ENCODE measurements around the gene SUMO4. TPM values are rescaled to one million over a fixed set of nuclear protein-coding genes. Genes with fewer than 3 reads are reported as not detected.

SUMO4 gene
- total and polyA plus RNA-seq, 9 of the 15 experiments (the other 6 are each of a cell fraction or from before 2014, with no cell fraction given): 0.20 to 1.9 (median 0.50) TPM; not detected in 2

DNA sequence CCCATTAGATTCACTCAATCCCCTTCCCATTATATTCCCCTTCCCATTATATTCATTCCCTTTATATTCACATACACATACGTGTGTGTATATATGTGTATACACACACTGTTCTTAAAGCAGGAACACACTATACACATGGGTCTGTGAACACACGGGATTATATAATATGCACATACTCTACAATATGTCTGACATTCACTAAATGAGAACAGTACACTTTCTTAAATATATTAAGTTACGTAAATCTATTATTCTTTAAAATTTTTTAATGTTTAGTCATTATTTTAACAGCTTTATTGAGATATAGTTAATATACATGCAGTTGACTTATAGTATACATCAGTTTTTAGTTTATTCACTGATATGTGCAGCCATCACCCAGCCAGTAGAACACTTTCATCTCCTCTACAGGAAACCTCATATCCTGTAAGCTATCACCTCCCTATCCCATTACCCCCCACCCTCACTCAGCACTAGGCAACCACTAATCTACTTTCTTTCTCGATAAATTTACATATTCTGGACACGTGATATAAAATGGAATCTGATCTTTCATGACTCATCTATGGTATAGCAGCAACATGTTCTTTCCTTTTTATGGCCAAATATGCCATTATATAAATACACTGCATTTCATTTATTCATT lies 13.9 kb upstream of the SUMO4 start (continued):
- TF ChIP-seq, protein P1, sequence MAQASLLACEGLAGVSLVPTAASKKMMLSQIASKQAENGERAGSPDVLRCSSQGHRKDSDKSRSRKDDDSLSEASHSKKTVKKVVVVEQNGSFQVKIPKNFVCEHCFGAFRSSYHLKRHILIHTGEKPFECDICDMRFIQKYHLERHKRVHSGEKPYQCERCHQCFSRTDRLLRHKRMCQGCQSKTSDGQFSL (CRISPR knock-in tag; IDR thresholded peaks at IDR 0.05): peak; percentile 38; the same call in 1 of the 2 replicates
- TF ChIP-seq, protein P1 (tag; IDR thresholded peaks at IDR 0.05): no peak
- TF ChIP-seq, protein P2, sequence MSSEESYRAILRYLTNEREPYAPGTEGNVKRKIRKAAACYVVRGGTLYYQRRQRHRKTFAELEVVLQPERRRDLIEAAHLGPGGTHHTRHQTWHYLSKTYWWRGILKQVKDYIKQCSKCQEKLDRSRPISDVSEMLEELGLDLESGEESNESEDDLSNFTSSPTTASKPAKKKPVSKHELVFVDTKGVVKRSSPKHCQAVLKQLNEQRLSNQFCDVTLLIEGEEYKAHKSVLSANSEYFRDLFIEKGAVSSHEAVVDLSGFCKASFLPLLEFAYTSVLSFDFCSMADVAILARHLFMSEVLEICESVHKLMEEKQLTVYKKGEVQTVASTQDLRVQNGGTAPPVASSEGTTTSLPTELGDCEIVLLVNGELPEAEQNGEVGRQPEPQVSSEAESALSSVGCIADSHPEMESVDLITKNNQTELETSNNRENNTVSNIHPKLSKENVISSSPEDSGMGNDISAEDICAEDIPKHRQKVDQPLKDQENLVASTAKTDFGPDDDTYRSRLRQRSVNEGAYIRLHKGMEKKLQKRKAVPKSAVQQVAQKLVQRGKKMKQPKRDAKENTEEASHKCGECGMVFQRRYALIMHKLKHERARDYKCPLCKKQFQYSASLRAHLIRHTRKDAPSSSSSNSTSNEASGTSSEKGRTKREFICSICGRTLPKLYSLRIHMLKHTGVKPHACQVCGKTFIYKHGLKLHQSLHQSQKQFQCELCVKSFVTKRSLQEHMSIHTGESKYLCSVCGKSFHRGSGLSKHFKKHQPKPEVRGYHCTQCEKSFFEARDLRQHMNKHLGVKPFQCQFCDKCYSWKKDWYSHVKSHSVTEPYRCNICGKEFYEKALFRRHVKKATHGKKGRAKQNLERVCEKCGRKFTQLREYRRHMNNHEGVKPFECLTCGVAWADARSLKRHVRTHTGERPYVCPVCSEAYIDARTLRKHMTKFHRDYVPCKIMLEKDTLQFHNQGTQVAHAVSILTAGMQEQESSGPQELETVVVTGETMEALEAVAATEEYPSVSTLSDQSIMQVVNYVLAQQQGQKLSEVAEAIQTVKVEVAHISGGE (CRISPR knock-in tag; IDR thresholded peaks at IDR 0.05): 0 out of 6 replicates have a peak, but pooled peaks of 1 of the 3 experiments have one; percentile 42
- no peak for TF ChIP-seq ZNF316 (IDR thresholded peaks at IDR 0.05)
- TF ChIP-seq, protein P3, sequence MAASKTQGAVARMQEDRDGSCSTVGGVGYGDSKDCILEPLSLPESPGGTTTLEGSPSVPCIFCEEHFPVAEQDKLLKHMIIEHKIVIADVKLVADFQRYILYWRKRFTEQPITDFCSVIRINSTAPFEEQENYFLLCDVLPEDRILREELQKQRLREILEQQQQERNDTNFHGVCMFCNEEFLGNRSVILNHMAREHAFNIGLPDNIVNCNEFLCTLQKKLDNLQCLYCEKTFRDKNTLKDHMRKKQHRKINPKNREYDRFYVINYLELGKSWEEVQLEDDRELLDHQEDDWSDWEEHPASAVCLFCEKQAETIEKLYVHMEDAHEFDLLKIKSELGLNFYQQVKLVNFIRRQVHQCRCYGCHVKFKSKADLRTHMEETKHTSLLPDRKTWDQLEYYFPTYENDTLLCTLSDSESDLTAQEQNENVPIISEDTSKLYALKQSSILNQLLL (CRISPR knock-in tag; IDR thresholded peaks at IDR 0.05; ENCODE audit: borderline replicate concordance): peak; percentile 96
- TF ChIP-seq CBX1 (IDR thresholded peaks at IDR 0.05; ENCODE audit: low read depth): no peak
- no peak for TF ChIP-seq ZNF584 (CRISPR knock-in tag; IDR thresholded peaks at IDR 0.05; ENCODE audit: low read depth)
- TF ChIP-seq PHF21A (IDR thresholded peaks at IDR 0.05; ENCODE audit: borderline replicate concordance, low read depth): no peak
- TF ChIP-seq ZNF140 (CRISPR knock-in tag; IDR thresholded peaks at IDR 0.05): 0 out of 2 replicates have a peak, but pooled peaks have one; percentile 62
- TF ChIP-seq TOE1 (IDR thresholded peaks at IDR 0.05; ENCODE audit: borderline replicate concordance): no peak
- no peak for TF ChIP-seq TOE1 (CRISPR knock-in tag; IDR thresholded peaks at IDR 0.05; ENCODE audit: borderline replicate concordance, low read depth)
- no peak for TF ChIP-seq STAG1 (CRISPR knock-in tag; IDR thresholded peaks at IDR 0.05; ENCODE audit: borderline replicate concordance)
- TF ChIP-seq ZNF707 (CRISPR knock-in tag; conservative IDR thresholded peaks at IDR 0.05): 0 out of 2 replicates have a peak, but pooled peaks have one; percentile 53
- TF ChIP-seq TSC22D4 (tag; IDR thresholded peaks at IDR 0.05): no peak
- TF ChIP-seq DACH1 (IDR thresholded peaks at IDR 0.05; ENCODE audit: partially characterized antibody): no peak
- peak; percentile 71; the same call in 1 of the 2 replicates for TF ChIP-seq MTF1 (CRISPR knock-in tag; IDR thresholded peaks at IDR 0.05; ENCODE audit: borderline replicate concordance)
- no peak for TF ChIP-seq TRIM24 (IDR thresholded peaks at IDR 0.05)
- TF ChIP-seq, protein P4, sequence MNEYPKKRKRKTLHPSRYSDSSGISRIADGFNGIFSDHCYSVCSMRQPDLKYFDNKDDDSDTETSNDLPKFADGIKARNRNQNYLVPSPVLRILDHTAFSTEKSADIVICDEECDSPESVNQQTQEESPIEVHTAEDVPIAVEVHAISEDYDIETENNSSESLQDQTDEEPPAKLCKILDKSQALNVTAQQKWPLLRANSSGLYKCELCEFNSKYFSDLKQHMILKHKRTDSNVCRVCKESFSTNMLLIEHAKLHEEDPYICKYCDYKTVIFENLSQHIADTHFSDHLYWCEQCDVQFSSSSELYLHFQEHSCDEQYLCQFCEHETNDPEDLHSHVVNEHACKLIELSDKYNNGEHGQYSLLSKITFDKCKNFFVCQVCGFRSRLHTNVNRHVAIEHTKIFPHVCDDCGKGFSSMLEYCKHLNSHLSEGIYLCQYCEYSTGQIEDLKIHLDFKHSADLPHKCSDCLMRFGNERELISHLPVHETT (CRISPR knock-in tag; conservative IDR thresholded peaks at IDR 0.05 in 1 of 2, IDR thresholded peaks at IDR 0.05 in 1 of 2): no peak
- no peak for TF ChIP-seq YY1 (IDR thresholded peaks at IDR 0.05; ENCODE audit: borderline replicate concordance in 1 of 3, control insufficient read depth in 1 of 3, extremely low read depth in 1 of 3, insufficient read depth in 3 of 3, insufficient read length in 1 of 3, insufficient replicate concordance in 2 of 3, low read depth in 1 of 3, low read length in 2 of 3)

Measured in K562 (cell line).